Caki2 (cell line): ENCODE measurements around the gene ROCK1. TPM values are rescaled to one million over a fixed set of nuclear protein-coding genes. Genes with fewer than 3 reads are reported as not detected.

Experiments
- DNase-seq: peaks from one replicate; pipeline ENCODE4 v3.0.0-alpha.2; 2015; ENCODE audit warnings: low read depth
- in situ Hi-C: cut with HindIII; loops from 2 replicates; pipeline ENCODE4 v1.10.0; 2016; ENCODE audit warnings: low sequenced_read_pairs, low pct_unique_long_range_greater_than_20kb, mixed read lengths
- total RNA-seq: library from RNA; depleted of rRNA; stranded (reverse); fragments of >200 nt; shearing (Covaris generic); gene quantifications from 2 replicates; pipeline ENCODE4 v1.2.3, GENCODE V29; 2014; ENCODE audit warnings: low replicate concordance

Gene ROCK1
- total RNA-seq, 1 experiment from 2014 or later = 3.7 TPM

- in situ Hi-C loops = no loop called here
- DNase-seq = peak; percentile 37
Measured at GRCh38 chr18:21110713-21111345, 784 bp downstream of the ROCK1 start.

GRCh38 chr18:21109936-21110712, 1.5 kb downstream of the ROCK1 start:
- DNase-seq = no peak
- in situ Hi-C loops = no loop called here

GRCh38 chr18:21105936-21106335, 5.7 kb downstream of the ROCK1 start:
- DNase-seq = no peak
- in situ Hi-C loops = no loop called here

- in situ Hi-C loops = no loop called here
- DNase-seq = no peak
Measured at GRCh38 chr18:21101172-21101571, 10.4 kb downstream of the ROCK1 start.

- DNase-seq = no peak
Measured at GRCh38 chr18:21100678-21101077, 10.9 kb downstream of the ROCK1 start.

GRCh38 chr18:21100146-21100545, 11.5 kb downstream of the ROCK1 start:
- DNase-seq = no peak
- in situ Hi-C loops = no loop called here

More at GRCh38 chr18:21100678-21101077, 10.9 kb downstream of the ROCK1 start:
- in situ Hi-C loops = no loop called here

GRCh38 chr18:21099442-21099841, 12.2 kb downstream of the ROCK1 start:
- no peak for DNase-seq
- in situ Hi-C loops = no loop called here

GRCh38 chr18:21096760-21097159, 14.9 kb downstream of the ROCK1 start:
- in situ Hi-C loops = no loop called here
- DNase-seq = no peak

- in situ Hi-C loops = no loop called here
- no peak for DNase-seq
Measured at GRCh38 chr18:21093133-21093532, 18.5 kb downstream of the ROCK1 start.

- DNase-seq = no peak
- in situ Hi-C loops = no loop called here
Measured at GRCh38 chr18:21090680-21091079, 20.9 kb downstream of the ROCK1 start.

- no peak for DNase-seq
- in situ Hi-C loops = no loop called here
Measured at GRCh38 chr18:21085579-21086166, 25.9 kb downstream of the ROCK1 start.

GRCh38 chr18:21084511-21085078, 27.0 kb downstream of the ROCK1 start:
- in situ Hi-C loops = no loop called here
- no peak for DNase-seq

GRCh38 chr18:21083017-21083416, 28.6 kb downstream of the ROCK1 start:
- in situ Hi-C loops = no loop called here
- DNase-seq = no peak

- in situ Hi-C loops = no loop called here
- DNase-seq = no peak
Measured at GRCh38 chr18:21081426-21081825, 30.2 kb downstream of the ROCK1 start.

GRCh38 chr18:21080576-21080975, 31.0 kb downstream of the ROCK1 start:
- DNase-seq = no peak
- in situ Hi-C loops = no loop called here

- no peak for DNase-seq
- in situ Hi-C loops = no loop called here
Measured at GRCh38 chr18:21074336-21075323, 37.0 kb downstream of the ROCK1 start.

GRCh38 chr18:21073180-21073579, 38.4 kb downstream of the ROCK1 start:
- in situ Hi-C loops = no loop called here
- no peak for DNase-seq

- in situ Hi-C loops = no loop called here
- DNase-seq = no peak
Measured at GRCh38 chr18:21071071-21071470, 40.5 kb downstream of the ROCK1 start.
